Measurements from ENCODE around the gene RCAN1. TPM values are rescaled to one million over a fixed set of nuclear protein-coding genes. Genes with fewer than 3 reads are reported as not detected.

The RCAN1 gene
- total and polyA plus RNA-seq, 2 of the 8 experiments (the other 6 are each of a cell fraction or from before 2014, with no cell fraction given), result 1.7 to 6.4 TPM

DNA sequence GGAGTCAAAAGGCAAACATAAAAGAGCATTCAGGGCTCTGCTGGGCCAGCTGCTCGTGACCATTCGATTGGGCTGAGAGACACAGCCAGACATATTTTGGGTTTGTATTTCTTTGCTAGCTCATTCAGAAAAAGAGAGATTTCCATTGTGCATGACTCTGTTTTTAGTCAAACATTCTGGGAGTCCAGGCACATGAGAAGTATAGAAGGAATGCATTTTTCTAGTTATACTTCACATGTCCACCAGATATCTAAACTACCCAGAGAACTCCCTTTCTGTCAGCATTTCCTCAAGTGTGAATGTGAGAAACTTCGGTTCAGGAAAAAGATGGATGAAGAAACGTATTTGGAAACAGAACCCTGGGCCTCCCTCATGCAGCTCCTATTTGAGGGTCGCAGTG is 96.6 kb downstream of the RCAN1 start:
- peaks cover 2% of the 10 kb centered on the region; the same call in 1 of the 2 replicates for H3K23me2 ChIP-seq (ENCODE audit: low read depth, low read length)
- no peak overlapping the region for H2AFZ ChIP-seq (ENCODE audit: low read length)
- no peak overlapping the region for H3K14ac ChIP-seq (ENCODE audit: insufficient read length)
- H2BK12ac ChIP-seq (ENCODE audit: low read depth, low read length), result no peak overlapping the region
- no peak overlapping the region for H3K9ac ChIP-seq (replicated peaks in 1 of 4; ENCODE audit: extremely low read depth in 1 of 4, low read depth in 3 of 4, low read length in 3 of 4)
- no peak overlapping the region for H3K23ac ChIP-seq (ENCODE audit: insufficient read length)
- H4K8ac ChIP-seq (ENCODE audit: extremely low read depth, insufficient read depth, low read length), result no peak overlapping the region
- H3K4ac ChIP-seq (replicated peaks; ENCODE audit: insufficient read length, low read depth, low read length), result no peak overlapping the region
- H3K4me1 ChIP-seq (replicated peaks in 1 of 4; ENCODE audit: control insufficient read depth in 3 of 4, insufficient read depth in 4 of 4, low read length in 3 of 4), result peaks cover 0 to 4% (median 4%) of the 10 kb centered on the region in 4 experiments; a peak in 5 of 7 replicates
- CTCF ChIA-PET (ENCODE audit: partially characterized antibody), result interaction anchor here (0.6 to 3.9 kb wide), 14 partner anchors 8 to 109 kb away, joined by 3 to 28 read pairs (median 8); no protein-coding TSS in a partner anchor
- no peak overlapping the region for H2BK120ac ChIP-seq (replicated peaks; ENCODE audit: low read depth, low read length)
- no peak overlapping the region for H3K56ac ChIP-seq (replicated peaks; ENCODE audit: insufficient read length, low read depth, low read length)
- no peak overlapping the region for H3K4me3 ChIP-seq (ENCODE audit: extremely low read depth in 1 of 4, insufficient read depth in 2 of 4, low read depth in 3 of 4, low read length in 4 of 4)
- H2BK15ac ChIP-seq (ENCODE audit: low read length), result no peak overlapping the region
- no peaks in the 10 kb centered on the region for H3K79me2 ChIP-seq (ENCODE audit: control insufficient read depth in 1 of 2, insufficient read depth in 2 of 2, low read length in 2 of 2)
- H3K27ac ChIP-seq (ENCODE audit: low read depth, low read length), result no peak overlapping the region
- H2AK5ac ChIP-seq (ENCODE audit: low read depth, low read length), result no peak overlapping the region
- POLR2A ChIA-PET (ENCODE audit: partially characterized antibody), result no interaction called here
- no peaks in the 10 kb centered on the region for H3K9me3 ChIP-seq (ENCODE audit: insufficient read depth in 2 of 2, low read depth in 1 of 2, low read length in 1 of 2)
- H3K36me3 ChIP-seq (ENCODE audit: control insufficient read depth in 2 of 4, insufficient read depth in 4 of 4, low read length in 3 of 4), result 0 out of 8 replicates have a peak, but pooled peaks cover 0 to 2% (median 0%) of the 10 kb centered on the region in 4 experiments
- FAIRE-seq (no peak), DNase-seq (ENCODE audit: low read depth in 1 of 2, low spot score in 2 of 2) (no peak)
- no peaks in the 10 kb centered on the region for H3K27me3 ChIP-seq (replicated peaks in 1 of 4; ENCODE audit: control insufficient read depth in 3 of 4, extremely low read depth in 1 of 4, insufficient read depth in 3 of 4, low read length in 3 of 4)
- H4K20me1 ChIP-seq (replicated peaks in 1 of 2; ENCODE audit: control insufficient read depth in 1 of 2, insufficient read depth in 2 of 2, low read length in 2 of 2), result no peaks in the 10 kb centered on the region
- no peak overlapping the region for H2BK5ac ChIP-seq (ENCODE audit: low read depth, low read length)
- no peak overlapping the region for H4K5ac ChIP-seq (ENCODE audit: insufficient read length, low read depth, low read length)
- 90% methylated on average over 3 of the region's 5 CpGs; no CpG with 5 or more reads in 1 of the 2 experiments for WGBS, 2 experiments (ENCODE audit: extremely low coverage in 1 of 2, insufficient coverage in 1 of 2, insufficient read length in 1 of 2, insufficient replicate concordance in 2 of 2, low coverage in 1 of 2, low lambda C conversion rate in 2 of 2, missing lambda C conversion rate in 1 of 2)
- no peak overlapping the region for H3K4me2 ChIP-seq (ENCODE audit: insufficient read depth in 1 of 2, low read depth in 2 of 2, low read length in 2 of 2)
- H2BK20ac ChIP-seq (ENCODE audit: low read length), result no peak overlapping the region
- H3K79me1 ChIP-seq (ENCODE audit: low read depth, low read length), result no peaks in the 10 kb centered on the region
- H4K91ac ChIP-seq (replicated peaks; ENCODE audit: insufficient read length, low read length), result no peak overlapping the region
- H3K18ac ChIP-seq (ENCODE audit: extremely low read depth, low read length), result no peak overlapping the region
- no peak for TF ChIP-seq SIRT6 (IDR thresholded peaks at IDR 0.05; ENCODE audit: low read length)
